ENCODE measurements around the gene PAIP2B. TPM values are rescaled to one million over a fixed set of nuclear protein-coding genes. Genes with fewer than 3 reads are reported as not detected.
A peak's percentile ranks its signal among the peaks of the same experiment; 100 is the strongest.

Gene PAIP2B
- total and polyA plus RNA-seq, 5 donors, result 14.2 to 34.5 (median 28.0) TPM

- WGBS, result 92% methylated on average over 2 of the region's 2 CpGs
- intact Hi-C loops (cut with DNase I), result loop anchor here in 2 of 4 donors (5.0 to 10.0 kb wide), 2 partner anchors 54 to 112 kb away; partner anchors contain the start of gene ZNF638 (in 1 of the 2)
These were observed 6.2 kb downstream of the PAIP2B start for GRCh38 chr2:71220743-71221142.

GRCh38 chr2:71216501-71216900, 10.4 kb downstream of the PAIP2B start:
- WGBS, result 94% methylated on average over 1 of the region's 1 CpG
- intact Hi-C loops (cut with DNase I), result no loop called here
- Histone ChIP-seq H3K9me3 (ENCODE audit: control insufficient read depth, low read length) (no peaks in the 10 kb centered on the region), H3K27me3 (ENCODE audit: control insufficient read depth, insufficient read depth) (no peaks in the 10 kb centered on the region), H3K27ac (ENCODE audit: low read length) (no peak overlapping the region), H3K4me3 (ENCODE audit: low read length) (no peak overlapping the region), H3K4me1 (ENCODE audit: control insufficient read depth, insufficient read depth, low read length) (no peaks in the 10 kb centered on the region)
- DNase-seq (no peak), ATAC-seq (no peak)

More at GRCh38 chr2:71220743-71221142, 6.2 kb downstream of the PAIP2B start:
- Histone ChIP-seq H3K4me3 (ENCODE audit: low read length) (no peak overlapping the region), H3K27ac (ENCODE audit: low read length) (no peak overlapping the region), H3K27me3 (ENCODE audit: control insufficient read depth, insufficient read depth) (no peaks in the 10 kb centered on the region), H3K9me3 (ENCODE audit: control insufficient read depth, low read length) (no peaks in the 10 kb centered on the region), H3K4me1 (ENCODE audit: control insufficient read depth, insufficient read depth, low read length) (no peaks in the 10 kb centered on the region)
- ATAC-seq (no peak), DNase-seq (no peak)

- DNase-seq, result no peak
- Histone ChIP-seq H3K4me1 (ENCODE audit: control insufficient read depth, insufficient read depth, low read length) (no peaks in the 10 kb centered on the region), H3K27ac (ENCODE audit: low read length) (no peak overlapping the region), H3K27me3 (ENCODE audit: control insufficient read depth, insufficient read depth) (no peaks in the 10 kb centered on the region), H3K9me3 (ENCODE audit: control insufficient read depth, low read length) (no peaks in the 10 kb centered on the region), H3K4me3 (ENCODE audit: low read length) (no peak overlapping the region)
- intact Hi-C loops (cut with DNase I), result no loop called here
- 78% methylated on average over 3 of the region's 3 CpGs for WGBS
- no peak for ATAC-seq
These were observed 11.5 kb downstream of the PAIP2B start for GRCh38 chr2:71215447-71215846.

GRCh38 chr2:71212336-71212735, 14.6 kb downstream of the PAIP2B start:
- DNase-seq (no peak), ATAC-seq (no peak)
- Histone ChIP-seq H3K4me1 (ENCODE audit: control insufficient read depth, insufficient read depth, low read length) (no peaks in the 10 kb centered on the region), H3K27me3 (ENCODE audit: control insufficient read depth, insufficient read depth) (no peaks in the 10 kb centered on the region), H3K27ac (ENCODE audit: low read length) (no peak overlapping the region), H3K4me3 (ENCODE audit: low read length) (no peak overlapping the region), H3K9me3 (ENCODE audit: control insufficient read depth, low read length) (no peaks in the 10 kb centered on the region)
- intact Hi-C loops (cut with DNase I), result no loop called here
- WGBS, result 33% methylated on average over 2 of the region's 2 CpGs

GRCh38 chr2:71210292-71210691, 16.6 kb downstream of the PAIP2B start:
- intact Hi-C loops (cut with DNase I), result no loop called here

DNA sequence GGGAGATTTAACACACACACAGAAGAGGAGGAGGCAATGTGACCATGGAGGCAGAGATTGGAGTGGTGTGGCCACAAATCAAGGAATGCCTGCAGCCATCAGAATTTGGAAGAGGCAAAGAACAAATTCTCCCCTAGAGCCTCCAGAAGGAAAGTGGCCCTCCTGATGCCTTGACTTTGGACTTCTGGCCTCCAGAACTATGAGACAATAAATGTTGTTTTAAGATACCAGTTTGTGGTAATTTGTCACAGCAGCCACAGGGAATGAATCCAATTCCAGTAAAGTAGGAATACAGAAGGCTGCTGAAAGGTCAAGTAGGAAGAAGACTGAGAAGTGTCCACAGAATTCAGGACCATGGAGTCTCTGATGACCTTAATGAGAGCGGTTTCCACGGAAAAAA, 18.1 kb downstream of the PAIP2B start:
- Histone ChIP-seq H3K4me3 (ENCODE audit: low read length) (no peak overlapping the region), H3K4me1 (ENCODE audit: control insufficient read depth, insufficient read depth, low read length) (no peaks in the 10 kb centered on the region), H3K27me3 (ENCODE audit: control insufficient read depth, insufficient read depth) (no peaks in the 10 kb centered on the region), H3K9me3 (ENCODE audit: control insufficient read depth, low read length) (no peaks in the 10 kb centered on the region), H3K27ac (ENCODE audit: low read length) (no peak overlapping the region)
- 29% methylated on average over 2 of the region's 2 CpGs for WGBS
- no peak for DNase-seq
- ATAC-seq, result no peak
- intact Hi-C loops (cut with DNase I), result no loop called here

More at GRCh38 chr2:71210292-71210691, 16.6 kb downstream of the PAIP2B start:
- ATAC-seq, result no peak
- Histone ChIP-seq H3K27ac (ENCODE audit: low read length) (no peak overlapping the region), H3K4me3 (ENCODE audit: low read length) (no peak overlapping the region), H3K27me3 (ENCODE audit: control insufficient read depth, insufficient read depth) (no peaks in the 10 kb centered on the region), H3K9me3 (ENCODE audit: control insufficient read depth, low read length) (no peaks in the 10 kb centered on the region), H3K4me1 (ENCODE audit: control insufficient read depth, insufficient read depth, low read length) (no peaks in the 10 kb centered on the region)
- DNase-seq, result no peak
- WGBS, result 91% methylated on average over 3 of the region's 3 CpGs

DNA sequence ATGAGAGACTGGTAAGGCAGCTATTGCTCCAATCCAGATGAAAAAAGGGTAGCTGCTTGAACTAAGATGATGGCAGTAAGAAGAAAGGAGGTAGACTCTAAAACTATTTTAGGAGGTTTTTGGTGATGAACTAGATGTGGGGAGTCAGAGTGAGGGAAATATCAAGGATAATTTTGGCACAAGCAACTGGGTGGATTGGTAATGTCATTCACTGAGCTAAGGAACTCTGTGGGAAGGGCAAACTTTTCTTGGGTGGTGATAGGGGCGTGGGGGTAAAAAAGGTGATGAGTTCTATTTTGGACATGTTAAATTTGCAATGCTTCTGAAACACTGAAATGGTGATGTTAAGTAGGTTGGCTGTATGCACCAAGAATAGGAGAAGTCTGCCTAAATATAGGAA, 19.3 kb downstream of the PAIP2B start:
- no peak overlapping the region for H3K27ac ChIP-seq (ENCODE audit: low read length)
- ATAC-seq (no peak), DNase-seq (no peak)
- no peaks in the 10 kb centered on the region for H3K9me3 ChIP-seq (ENCODE audit: control insufficient read depth, low read length)
- WGBS, result 88% methylated on average over 1 of the region's 1 CpG
- no peaks in the 10 kb centered on the region for H3K4me1 ChIP-seq (ENCODE audit: control insufficient read depth, insufficient read depth, low read length)
- no peaks in the 10 kb centered on the region for H3K27me3 ChIP-seq (ENCODE audit: control insufficient read depth, insufficient read depth)
- H3K4me3 ChIP-seq (ENCODE audit: low read length), result no peak overlapping the region
- intact Hi-C loops (cut with DNase I), result no loop called here

DNA sequence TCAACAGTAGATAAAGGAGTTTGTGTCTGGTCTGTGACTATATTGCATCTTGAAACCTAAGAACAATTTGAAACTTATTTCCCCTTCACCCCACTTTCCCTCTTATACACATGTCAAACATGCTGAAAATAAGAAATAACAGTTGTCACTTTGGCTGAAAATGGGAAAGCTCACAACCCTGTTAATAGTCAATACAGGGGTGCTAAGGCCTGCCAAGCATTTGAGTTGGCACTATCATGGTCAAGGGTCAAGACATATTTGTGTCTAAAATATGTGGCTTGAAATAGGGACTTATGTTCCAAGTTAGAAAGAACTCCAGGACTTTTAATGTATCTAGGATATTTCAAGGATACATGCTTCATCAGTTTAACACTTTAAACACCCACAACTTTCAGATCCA, 20.6 kb downstream of the PAIP2B start:
- no peak overlapping the region for H3K4me3 ChIP-seq (ENCODE audit: low read length)
- H3K9me3 ChIP-seq (ENCODE audit: control insufficient read depth, low read length), result no peaks in the 10 kb centered on the region
- no peaks in the 10 kb centered on the region for H3K4me1 ChIP-seq (ENCODE audit: control insufficient read depth, insufficient read depth, low read length)
- intact Hi-C loops (cut with DNase I), result no loop called here
- no peaks in the 10 kb centered on the region for H3K27me3 ChIP-seq (ENCODE audit: control insufficient read depth, insufficient read depth)
- H3K27ac ChIP-seq (ENCODE audit: low read length), result no peak overlapping the region
- no peak for ATAC-seq
- no peak for DNase-seq

DNA sequence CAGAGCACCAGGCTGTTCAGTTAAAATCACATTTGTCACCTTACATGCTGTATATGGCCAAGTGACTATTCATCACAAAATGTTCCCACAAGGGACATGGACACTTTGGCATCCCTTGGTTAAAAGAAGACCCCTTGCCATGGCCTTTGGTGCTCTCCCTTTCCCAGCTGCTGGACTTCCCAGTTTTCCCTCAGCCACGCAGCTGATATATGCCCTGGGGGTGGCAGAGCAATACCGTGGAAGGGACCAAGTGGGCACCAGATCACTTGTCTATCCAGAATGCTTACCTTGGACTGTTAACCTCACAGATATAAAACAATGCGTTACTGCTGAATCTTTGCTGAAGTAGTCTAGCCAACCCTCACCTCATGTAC, 35.3 kb downstream of the PAIP2B start:
- ATAC-seq (peak in 1 of 2 donors; percentile 26), DNase-seq (no peak)
- no peak overlapping the region for H3K27ac ChIP-seq (ENCODE audit: low read length)
- no peaks in the 10 kb centered on the region for H3K9me3 ChIP-seq (ENCODE audit: control insufficient read depth, low read length)
- H3K27me3 ChIP-seq (ENCODE audit: control insufficient read depth, insufficient read depth), result no peaks in the 10 kb centered on the region
- no peak overlapping the region for H3K4me3 ChIP-seq (ENCODE audit: low read length)
- 65% methylated on average over 3 of the region's 3 CpGs for WGBS
- no peaks in the 10 kb centered on the region for H3K4me1 ChIP-seq (ENCODE audit: control insufficient read depth, insufficient read depth, low read length)
- intact Hi-C loops (cut with DNase I), result no loop called here

DNA sequence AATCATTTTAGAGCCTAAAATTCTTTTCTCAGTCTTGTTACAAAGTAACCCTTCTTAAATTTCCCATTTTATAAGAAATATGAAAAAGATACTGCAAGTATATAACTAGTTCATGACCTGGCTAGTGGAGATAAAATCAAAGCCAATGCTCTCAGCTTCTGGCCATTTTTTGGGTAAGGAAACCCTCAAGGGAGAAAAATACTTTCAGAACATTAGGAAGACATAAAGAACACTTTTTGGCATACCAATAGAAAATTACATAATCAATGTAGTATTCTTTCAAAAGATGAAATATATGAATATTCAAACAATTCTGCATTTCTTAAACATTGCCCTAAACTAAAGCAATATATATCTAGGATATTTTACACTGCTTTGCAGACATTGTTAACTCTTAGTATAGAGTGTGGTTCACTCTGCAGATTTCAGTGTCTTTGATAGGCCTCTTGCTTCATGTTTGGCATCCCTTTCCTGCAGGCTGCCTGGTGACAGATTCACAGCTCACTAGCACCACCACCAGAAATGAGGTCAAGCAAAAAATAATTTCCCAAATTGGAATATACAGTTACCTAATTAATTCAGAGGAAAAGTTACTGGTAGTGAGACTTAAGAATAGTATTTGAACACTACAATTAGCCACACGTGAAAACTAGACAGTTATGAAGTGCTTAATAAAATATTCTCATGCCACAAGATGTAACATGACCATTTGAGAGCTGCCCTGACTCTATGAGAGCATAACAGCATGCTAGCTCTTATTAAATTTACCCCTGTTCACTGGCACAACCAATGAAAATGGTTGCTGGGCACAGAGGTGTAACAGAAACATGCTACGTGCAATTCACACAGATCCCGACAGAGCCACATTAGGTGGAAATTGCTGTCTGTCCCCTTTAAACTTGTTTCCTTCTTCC, 36.0 kb downstream of the PAIP2B start:
- Histone ChIP-seq H3K27ac (ENCODE audit: low read length) (no peak overlapping the region), H3K27me3 (ENCODE audit: control insufficient read depth, insufficient read depth) (no peaks in the 10 kb centered on the region), H3K4me3 (ENCODE audit: low read length) (no peak overlapping the region), H3K9me3 (ENCODE audit: control insufficient read depth, low read length) (no peaks in the 10 kb centered on the region), H3K4me1 (ENCODE audit: control insufficient read depth, insufficient read depth, low read length) (peaks cover 1% of the 10 kb centered on the region)
- ATAC-seq (peak; percentile 55 to 72), DNase-seq (no peak)
- intact Hi-C loops (cut with DNase I), result no loop called here
- 64% methylated on average over 3 of the region's 3 CpGs for WGBS

DNA sequence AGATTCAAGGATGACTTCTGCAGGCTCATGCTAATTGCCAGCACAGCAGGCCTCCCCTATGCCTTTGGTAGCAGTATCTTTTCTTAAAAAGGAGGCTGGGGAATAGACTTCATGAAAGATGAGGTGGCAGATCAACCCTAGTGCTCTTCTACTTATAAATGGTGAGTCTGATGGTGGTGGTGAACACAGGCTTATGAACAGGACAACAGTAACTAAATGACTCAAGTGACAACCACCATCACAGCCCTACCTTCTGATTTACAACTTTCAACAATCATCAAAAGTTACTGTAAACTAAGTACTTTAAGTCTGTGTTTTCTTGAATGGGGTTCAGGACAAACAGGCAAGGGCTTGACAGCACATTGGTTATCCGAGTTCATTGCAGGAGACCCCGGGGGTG, 39.3 kb downstream of the PAIP2B start:
- intact Hi-C loops (cut with DNase I), result no loop called here
- Histone ChIP-seq H3K27ac (ENCODE audit: low read length) (no peak overlapping the region), H3K27me3 (ENCODE audit: control insufficient read depth, insufficient read depth) (no peaks in the 10 kb centered on the region), H3K4me1 (ENCODE audit: control insufficient read depth, insufficient read depth, low read length) (peaks cover 1% of the 10 kb centered on the region), H3K4me3 (ENCODE audit: low read length) (no peak overlapping the region), H3K9me3 (ENCODE audit: control insufficient read depth, low read length) (no peaks in the 10 kb centered on the region)
- DNase-seq (no peak), ATAC-seq (no peak)
- 76% methylated on average over 2 of the region's 2 CpGs for WGBS
